Endothelial cell (in vitro differentiated cells): ENCODE measurements around the gene ACAA1. TPM values are rescaled to one million over a fixed set of nuclear protein-coding genes. Genes with fewer than 3 reads are reported as not detected.

Experiments
- DNase-seq: peaks from one replicate; pipeline ENCODE4 v3.0.0; 2021; ENCODE audit warnings: low spot score
- H3K27ac Mint-ChIP-seq: one replicate; pipeline ENCODE4 v1.8.0; 2021; ENCODE audit warnings: mixed read lengths, inconsistent platforms; ENCODE audit not compliant: unreplicated experiment
- H3K27me3 Mint-ChIP-seq: one replicate; pipeline ENCODE4 v1.8.0; 2021; ENCODE audit warnings: mild to moderate bottlenecking, moderate library complexity, mixed read lengths, inconsistent platforms; ENCODE audit not compliant: unreplicated experiment
- H3K36me3 Mint-ChIP-seq: one replicate; pipeline ENCODE4 v1.8.0; 2021; ENCODE audit warnings: mild to moderate bottlenecking, low read depth, mixed read lengths, inconsistent platforms; ENCODE audit not compliant: unreplicated experiment
- H3K4me1 Mint-ChIP-seq: one replicate; pipeline ENCODE4 v1.8.0; 2021; ENCODE audit warnings: mild to moderate bottlenecking, mixed read lengths, inconsistent platforms; ENCODE audit not compliant: unreplicated experiment
- H3K4me3 Mint-ChIP-seq: one replicate; pipeline ENCODE4 v1.8.0; 2021; ENCODE audit warnings: mild to moderate bottlenecking, mixed read lengths, inconsistent platforms; ENCODE audit not compliant: unreplicated experiment
- H3K9me3 Mint-ChIP-seq: one replicate; pipeline ENCODE4 v1.8.0; 2021; ENCODE audit warnings: mixed read lengths, inconsistent platforms; ENCODE audit not compliant: unreplicated experiment
- CTCF ChIP-seq: fragments of 200-600 bp; sonication (generic); IDR thresholded peaks from one replicate; pipeline ENCODE4 v1.5.0; 2021; ENCODE audit warnings: antibody characterized with exemption; ENCODE audit not compliant: unreplicated experiment
- total RNA-seq: library from RNA; stranded (reverse); fragmentation: NEBNext Ultra II Directional; extraction: Animal tissue kit (Norgen Biotek cat#: 25700); gene quantifications from one replicate; pipeline ENCODE4 v1.2.1, GENCODE V29; 2021; ENCODE audit not compliant: unreplicated experiment

The ACAA1 gene
- total RNA-seq, 1 donor from 2014 or later, result 71.9 TPM

- Mint-ChIP-seq H3K4me3 (peak overlapping the region; percentile 79), H3K27ac (no peak overlapping the region), H3K27me3 (peaks cover 12% of the 10 kb centered on the region), H3K4me1 (peaks cover 22% of the 10 kb centered on the region), H3K9me3 (no peaks in the 10 kb centered on the region), H3K36me3 (peaks cover 17% of the 10 kb centered on the region)
- no peak for TF ChIP-seq CTCF
- DNase-seq, result no peak
These were observed 4.4 kb upstream of the ACAA1 start for GRCh38 chr3:38141173-38141951.

GRCh38 chr3:38140326-38141172 is 3.6 kb upstream of the ACAA1 start:
- peaks cover 12% of the 10 kb centered on the region for H3K27me3 Mint-ChIP-seq
- H3K4me3 Mint-ChIP-seq, result peak overlapping the region; percentile 15
- H3K4me1 Mint-ChIP-seq, result peaks cover 29% of the 10 kb centered on the region
- DNase-seq, result no peak
- peaks cover 17% of the 10 kb centered on the region for H3K36me3 Mint-ChIP-seq
- no peaks in the 10 kb centered on the region for H3K9me3 Mint-ChIP-seq
- TF ChIP-seq CTCF, result no peak
- H3K27ac Mint-ChIP-seq, result no peak overlapping the region

DNA sequence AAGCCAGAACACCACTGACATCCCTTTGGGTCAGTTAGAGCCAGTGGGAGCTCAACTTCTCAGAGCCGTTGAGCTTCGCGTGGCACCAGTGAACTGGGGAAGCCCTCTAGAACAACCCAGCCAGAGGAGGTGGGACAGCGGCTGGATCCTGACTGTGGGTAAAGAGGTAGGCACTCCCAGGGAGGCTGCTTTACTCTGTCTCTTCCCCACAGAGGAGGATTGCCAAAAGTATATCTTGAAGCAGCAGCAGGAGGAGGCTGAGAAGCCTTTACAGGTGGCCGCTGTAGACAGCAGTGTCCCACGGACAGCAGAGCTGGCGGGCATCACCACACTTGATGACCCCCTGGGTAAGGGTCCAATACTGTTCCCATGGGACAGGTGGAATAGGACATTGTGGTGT is 2.7 kb upstream of the ACAA1 start:
- H3K9me3 Mint-ChIP-seq, result no peaks in the 10 kb centered on the region
- H3K4me1 Mint-ChIP-seq, result peaks cover 34% of the 10 kb centered on the region
- peaks cover 17% of the 10 kb centered on the region for H3K36me3 Mint-ChIP-seq
- H3K27ac Mint-ChIP-seq, result no peak overlapping the region
- DNase-seq, result no peak
- H3K4me3 Mint-ChIP-seq, result peak overlapping the region; percentile 95
- no peak for TF ChIP-seq CTCF
- H3K27me3 Mint-ChIP-seq, result peaks cover 14% of the 10 kb centered on the region

GRCh38 chr3:38139191-38139590 is 2.3 kb upstream of the ACAA1 start:
- Mint-ChIP-seq H3K27ac (peak overlapping the region; percentile 18), H3K36me3 (peaks cover 20% of the 10 kb centered on the region), H3K27me3 (peaks cover 16% of the 10 kb centered on the region), H3K9me3 (no peaks in the 10 kb centered on the region), H3K4me3 (peak overlapping the region; percentile 95), H3K4me1 (peaks cover 34% of the 10 kb centered on the region)
- no peak for DNase-seq
- no peak for TF ChIP-seq CTCF
